Cardiac fibroblast (primary cell): ENCODE results near the gene SRRD.
A peak's percentile ranks its signal among the peaks of the same experiment; 100 is the strongest.

Experiments
- DNase-seq, 2 donors: peaks; one replicate each; pipeline versions ENCODE4 v3.0.0 to v3.0.0-alpha.2; 2010; ENCODE audit warnings: low read depth in 2 of 2
- H3K4me3 ChIP-seq, 2 donors: replicated peaks in 1 of 2; 1 replicate in 1 of 2; 2 replicates in 1 of 2; pipeline ENCODE4 v1.5.1; 2011; ENCODE audit warnings: low read depth in 2 of 2, low read length in 2 of 2, mild to moderate bottlenecking in 2 of 2, moderate library complexity in 1 of 2
- TF ChIP-seq, protein P1 (sequence below): IDR thresholded peaks from one replicate; pipeline ENCODE4 v1.5.1; 2011; ENCODE audit warnings: low read depth, mild to moderate bottlenecking, low read length, inconsistent platforms

The SRRD gene

GRCh38 chr22:26502688-26503561, 19.2 kb downstream of the SRRD start:
- TF ChIP-seq, protein P1, sequence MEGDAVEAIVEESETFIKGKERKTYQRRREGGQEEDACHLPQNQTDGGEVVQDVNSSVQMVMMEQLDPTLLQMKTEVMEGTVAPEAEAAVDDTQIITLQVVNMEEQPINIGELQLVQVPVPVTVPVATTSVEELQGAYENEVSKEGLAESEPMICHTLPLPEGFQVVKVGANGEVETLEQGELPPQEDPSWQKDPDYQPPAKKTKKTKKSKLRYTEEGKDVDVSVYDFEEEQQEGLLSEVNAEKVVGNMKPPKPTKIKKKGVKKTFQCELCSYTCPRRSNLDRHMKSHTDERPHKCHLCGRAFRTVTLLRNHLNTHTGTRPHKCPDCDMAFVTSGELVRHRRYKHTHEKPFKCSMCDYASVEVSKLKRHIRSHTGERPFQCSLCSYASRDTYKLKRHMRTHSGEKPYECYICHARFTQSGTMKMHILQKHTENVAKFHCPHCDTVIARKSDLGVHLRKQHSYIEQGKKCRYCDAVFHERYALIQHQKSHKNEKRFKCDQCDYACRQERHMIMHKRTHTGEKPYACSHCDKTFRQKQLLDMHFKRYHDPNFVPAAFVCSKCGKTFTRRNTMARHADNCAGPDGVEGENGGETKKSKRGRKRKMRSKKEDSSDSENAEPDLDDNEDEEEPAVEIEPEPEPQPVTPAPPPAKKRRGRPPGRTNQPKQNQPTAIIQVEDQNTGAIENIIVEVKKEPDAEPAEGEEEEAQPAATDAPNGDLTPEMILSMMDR: peak; percentile 65
- H3K4me3 ChIP-seq: no peak overlapping the region
- peak; percentile 52 for DNase-seq

GRCh38 chr22:26503758-26504157, 20.1 kb downstream of the SRRD start:
- TF ChIP-seq, protein P1: no peak
- no peak for DNase-seq
- H3K4me3 ChIP-seq: no peak overlapping the region

DNA sequence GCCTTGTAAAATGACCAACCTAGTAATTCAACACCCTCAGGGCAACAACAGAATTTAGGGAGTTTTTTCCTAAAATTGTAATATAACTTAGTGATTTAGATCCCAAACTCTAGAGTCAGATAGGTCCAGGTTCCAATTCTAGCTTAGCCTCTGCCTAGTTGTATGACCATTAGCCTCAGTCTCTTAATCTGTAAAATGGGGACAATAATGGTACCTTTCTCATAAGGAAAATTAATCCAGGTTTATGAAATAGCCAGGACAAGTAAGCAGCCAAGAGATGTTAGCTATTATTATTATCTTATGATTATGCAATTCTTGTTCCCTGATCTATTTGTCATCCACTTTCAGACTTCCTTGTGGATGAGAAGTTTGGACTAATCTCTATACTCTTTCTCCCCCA, 24.5 kb downstream of the SRRD start:
- TF ChIP-seq, protein P1: no peak
- DNase-seq: no peak
- H3K4me3 ChIP-seq: no peak overlapping the region

- H3K4me3 ChIP-seq: peak within 1 kb of the TSS; percentile 95 to 100
- TF ChIP-seq, protein P1: no peak
- peak; percentile 90 to 92 for DNase-seq
Measured at GRCh38 chr22:26512149-26512793, 28.6 kb downstream of the SRRD start, which contains the start of gene TFIP11. Gene TFIP11, minus strand, starts transcription at chr22:26512473. Its CDS starts 2,201 bp downstream, at chr22:26510272.

DNA sequence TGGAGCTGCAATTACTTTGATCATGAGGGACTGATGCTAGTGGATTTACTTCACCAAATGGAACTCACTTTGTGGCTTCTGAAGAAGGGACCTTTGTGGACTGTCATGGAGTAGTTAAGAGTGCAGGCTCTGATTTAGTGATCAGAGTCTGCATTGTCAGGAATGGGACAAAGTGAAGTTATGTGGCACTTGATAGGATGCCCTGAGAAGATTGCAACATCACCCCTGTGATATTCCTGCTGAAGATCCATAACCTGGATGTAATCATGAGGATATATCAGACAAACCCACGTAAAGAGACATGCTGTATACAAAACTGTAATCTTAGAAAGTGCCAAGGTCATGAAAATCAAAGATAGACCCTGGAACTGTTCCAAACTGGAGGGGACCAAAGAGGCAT, 30.2 kb downstream of the SRRD start:
- DNase-seq: no peak
- TF ChIP-seq, protein P1: no peak
- no peak overlapping the region for H3K4me3 ChIP-seq

- no peak for DNase-seq
- no peak overlapping the region for H3K4me3 ChIP-seq
- TF ChIP-seq, protein P1: no peak
Measured at GRCh38 chr22:26514419-26515161, 30.9 kb downstream of the SRRD start.
